OCI-LY3 (cell line): ENCODE measurements around the gene ID1.

Source experiments
- H2AFZ ChIP-seq: fragments of 200-600, 300-600 bp; shearing (Covaris generic); 2 replicates; pipeline ENCODE4 v1.6.0; 2014; ENCODE audit warnings: antibody characterized with exemption, low read depth, low read length
- H3K27ac ChIP-seq: fragments of 200-600, 300-600 bp; sonication (generic); 2 replicates; pipeline ENCODE4 v1.5.1; 2014; ENCODE audit warnings: mild to moderate bottlenecking, low read length, moderate library complexity, mixed read lengths
- H3K27me3 ChIP-seq: fragments of 200-600, 300-600 bp; sonication (generic); 2 replicates; pipeline ENCODE4 v1.6.1; 2014; ENCODE audit warnings: low read depth, low read length, mixed read lengths
- H3K36me3 ChIP-seq: fragments of 200-600, 300-600 bp; sonication (generic); replicated peaks from 2 replicates; pipeline ENCODE3; 2014; ENCODE audit warnings: low read depth, low read length, mixed read lengths
- H3K4me1 ChIP-seq: fragments of 300-600, 200-600 bp; sonication (generic); 2 replicates; pipeline ENCODE4 v1.6.1; 2014; ENCODE audit warnings: low read length, mixed read lengths
- H3K4me2 ChIP-seq: fragments of 200-600, 300-600 bp; sonication (generic); 2 replicates; pipeline ENCODE4 v1.6.1; 2014; ENCODE audit warnings: low read length, mixed read lengths
- H3K4me3 ChIP-seq: fragments of 300-600, 200-600 bp; sonication (generic); 2 replicates; pipeline ENCODE4 v1.5.1; 2014; ENCODE audit warnings: antibody characterized with exemption, mild to moderate bottlenecking, low read length, moderate library complexity
- H3K79me2 ChIP-seq: fragments of 300-600, 200-600 bp; shearing (Covaris generic); 2 replicates; pipeline ENCODE4 v1.6.1; 2014; ENCODE audit warnings: mild to moderate bottlenecking, low read length, mixed read lengths
- H3K9ac ChIP-seq: fragments of 300-600, 200-600 bp; shearing (Covaris generic); 2 replicates; pipeline ENCODE4 v1.6.0; 2014; ENCODE audit warnings: mild to moderate bottlenecking, low read length, moderate library complexity
- H3K9me3 ChIP-seq: fragments of 200-600, 300-600 bp; shearing (Covaris generic); 2 replicates; pipeline ENCODE4 v1.6.1; 2014; ENCODE audit warnings: low read length, mixed read lengths; ENCODE audit not compliant: insufficient read depth
- H4K20me1 ChIP-seq: fragments of 200-600, 300-600 bp; sonication (generic); 2 replicates; pipeline ENCODE4 v1.6.1; 2016; ENCODE audit warnings: low read length, mixed read lengths; ENCODE audit not compliant: insufficient read depth
- CTCF ChIP-seq: fragments of 200-600, 300-600 bp; sonication (generic); IDR thresholded peaks from 2 replicates; pipeline ENCODE4 v1.5.1; 2014; ENCODE audit warnings: antibody characterized with exemption, low read length, low read depth
- EZH2phosphoT487 ChIP-seq: fragments of 200-600 bp; shearing (Covaris generic); IDR thresholded peaks from 2 replicates; pipeline ENCODE4 v1.6.1; 2018; ENCODE audit warnings: antibody characterized with exemption, mixed run types, low read depth

The ID1 gene

GRCh38 chr20:31566319-31566657 lies 38.8 kb upstream of the ID1 start:
- Histone ChIP-seq H4K20me1 (no peaks in the 10 kb centered on the region), H3K79me2 (no peaks in the 10 kb centered on the region), H2AFZ (no peak overlapping the region), H3K4me1 (peaks cover 9% of the 10 kb centered on the region), H3K9ac (no peak overlapping the region), H3K4me2 (no peak overlapping the region), H3K4me3 (no peak overlapping the region), H3K27me3 (no peaks in the 10 kb centered on the region), H3K27ac (no peak overlapping the region), H3K36me3 (peaks cover 54% of the 10 kb centered on the region), H3K9me3 (no peaks in the 10 kb centered on the region)
- TF ChIP-seq CTCF (no peak), EZH2phosphoT487 (no peak)

GRCh38 chr20:31566658-31567379 lies 38.3 kb upstream of the ID1 start:
- no peaks in the 10 kb centered on the region for H3K79me2 ChIP-seq
- H3K9ac ChIP-seq: no peak overlapping the region
- no peak overlapping the region for H3K27ac ChIP-seq
- H3K9me3 ChIP-seq: no peaks in the 10 kb centered on the region
- no peak overlapping the region for H2AFZ ChIP-seq
- TF ChIP-seq CTCF (no peak), EZH2phosphoT487 (no peak)
- peaks cover 9% of the 10 kb centered on the region for H3K4me1 ChIP-seq
- no peaks in the 10 kb centered on the region for H4K20me1 ChIP-seq
- no peak overlapping the region for H3K4me2 ChIP-seq
- peaks cover 49% of the 10 kb centered on the region for H3K36me3 ChIP-seq
- H3K27me3 ChIP-seq: no peaks in the 10 kb centered on the region
- no peak overlapping the region for H3K4me3 ChIP-seq

GRCh38 chr20:31567380-31567720 lies 37.7 kb upstream of the ID1 start:
- Histone ChIP-seq H3K9me3 (no peaks in the 10 kb centered on the region), H3K4me1 (peaks cover 14% of the 10 kb centered on the region), H3K9ac (no peak overlapping the region), H4K20me1 (no peaks in the 10 kb centered on the region), H3K27ac (no peak overlapping the region), H3K27me3 (no peaks in the 10 kb centered on the region), H3K36me3 (peaks cover 44% of the 10 kb centered on the region), H3K79me2 (no peaks in the 10 kb centered on the region), H3K4me3 (no peak overlapping the region), H3K4me2 (no peak overlapping the region), H2AFZ (no peak overlapping the region)
- no peak for TF ChIP-seq CTCF
- TF ChIP-seq EZH2phosphoT487: no peak

GRCh38 chr20:31568041-31568731 lies 36.9 kb upstream of the ID1 start:
- no peak overlapping the region for H3K4me3 ChIP-seq
- peaks cover 36% of the 10 kb centered on the region for H3K36me3 ChIP-seq
- H4K20me1 ChIP-seq: no peaks in the 10 kb centered on the region
- H3K9ac ChIP-seq: no peak overlapping the region
- H3K4me1 ChIP-seq: peaks cover 17% of the 10 kb centered on the region
- no peak overlapping the region for H3K27ac ChIP-seq
- H3K79me2 ChIP-seq: no peaks in the 10 kb centered on the region
- H3K4me2 ChIP-seq: no peak overlapping the region
- no peak overlapping the region for H2AFZ ChIP-seq
- no peaks in the 10 kb centered on the region for H3K9me3 ChIP-seq
- H3K27me3 ChIP-seq: no peaks in the 10 kb centered on the region
- TF ChIP-seq CTCF (no peak), EZH2phosphoT487 (no peak)
